HEK293 (cell line): ENCODE measurements around the gene TFR2.

Experiments
- CTCF ChIP-seq: fragments of 450-650 bp; formaldehyde crosslinking; IDR thresholded peaks from 2 replicates; pipeline ENCODE4 v1.5.1; 2016; ENCODE audit warnings: missing biosample characterization, missing genetic modification characterization
- HOXA7 ChIP-seq: sonication (generic); formaldehyde crosslinking; IDR thresholded peaks from 2 replicates; pipeline ENCODE4 v1.8.1; 2022; ENCODE audit warnings: missing genetic modification reagents, borderline replicate concordance
- KLF7 ChIP-seq: fragments of 450-650 bp; formaldehyde crosslinking; IDR thresholded peaks from 2 replicates; pipeline ENCODE4 v1.5.1; 2016; ENCODE audit warnings: missing biosample characterization, missing genetic modification characterization, borderline replicate concordance
- ZBTB1 ChIP-seq: fragments of 450-650 bp; formaldehyde crosslinking; IDR thresholded peaks from 2 replicates; pipeline ENCODE4 v1.5.1; 2016; ENCODE audit warnings: missing biosample characterization, missing genetic modification characterization
- ZBTB26 ChIP-seq: fragments of 450-650 bp; formaldehyde crosslinking; optimal IDR thresholded peaks from 2 replicates; pipeline ENCODE3; 2016; ENCODE audit warnings: missing biosample characterization, mild to moderate bottlenecking, missing genetic modification characterization
- ZNF146 ChIP-seq: fragments of 450-650 bp; formaldehyde crosslinking; IDR thresholded peaks from 2 replicates; pipeline ENCODE4 v1.5.1; 2016; ENCODE audit warnings: missing biosample characterization, missing genetic modification characterization
- ZNF174 ChIP-seq: fragments of 450-650 bp; formaldehyde crosslinking; IDR thresholded peaks from 2 replicates; pipeline ENCODE4 v1.5.0; 2017; ENCODE audit warnings: missing biosample characterization, mild to moderate bottlenecking, missing genetic modification characterization
- ZNF510 ChIP-seq: fragments of 450-650 bp; formaldehyde crosslinking; IDR thresholded peaks from 2 replicates; pipeline ENCODE4 v1.5.1; 2018; ENCODE audit warnings: mild to moderate bottlenecking, missing genetic modification characterization, missing biosample characterization; ENCODE audit not compliant: insufficient replicate concordance

GRCh38 chr7:100586266-100587025 lies 54.9 kb downstream of the TFR2 start, which contains the start of gene FBXO24:
- no peak for TF ChIP-seq ZNF174 (tag by site-specific recombination)
- peak; percentile 45 for TF ChIP-seq ZBTB26 (tag by site-specific recombination)
- TF ChIP-seq CTCF: no peak
- TF ChIP-seq ZNF510 (tag by site-specific recombination): no peak
- TF ChIP-seq HOXA7 (CRISPR knock-in tag): no peak
- no peak for TF ChIP-seq ZNF146
- TF ChIP-seq ZBTB1 (tag by site-specific recombination): no peak
- TF ChIP-seq KLF7 (tag by site-specific recombination): no peak
